GM21737 (cell line): ENCODE data around the gene SCIMP.
"Not testable (repeated sequence)": the region's sequence is repeated elsewhere in the genome, so short reads cannot be mapped to it uniquely, and the experiment has no call there.

Experiments
- ATAC-seq: cut with Tn5 transposase; IDR thresholded peaks from one replicate; pipeline ENCODE4 v1.9.1; 2021; ENCODE audit warnings: mild to moderate bottlenecking, moderate library complexity; ENCODE audit not compliant: unreplicated experiment

The SCIMP gene

DNA sequence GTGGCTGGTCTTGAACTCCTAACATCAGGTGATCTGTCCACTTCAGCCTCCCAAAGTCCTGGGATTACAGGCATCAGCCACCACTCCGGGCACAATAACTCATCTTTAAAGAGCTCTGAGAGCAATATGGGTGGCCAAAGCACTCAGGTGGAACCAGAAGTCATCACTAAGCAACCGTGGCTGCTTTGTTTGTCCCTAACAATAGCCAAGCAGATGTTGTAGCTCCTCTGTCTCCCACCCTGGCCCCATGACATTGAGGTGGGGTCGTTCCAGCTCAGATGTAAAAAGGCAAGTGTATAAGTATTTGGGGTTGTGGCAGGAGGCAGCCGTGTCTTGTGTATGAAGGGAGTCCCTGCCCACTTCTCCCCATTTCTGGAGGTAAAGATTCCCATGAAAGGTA is 3.7 kb upstream of the SCIMP start:
- no peak for ATAC-seq

DNA sequence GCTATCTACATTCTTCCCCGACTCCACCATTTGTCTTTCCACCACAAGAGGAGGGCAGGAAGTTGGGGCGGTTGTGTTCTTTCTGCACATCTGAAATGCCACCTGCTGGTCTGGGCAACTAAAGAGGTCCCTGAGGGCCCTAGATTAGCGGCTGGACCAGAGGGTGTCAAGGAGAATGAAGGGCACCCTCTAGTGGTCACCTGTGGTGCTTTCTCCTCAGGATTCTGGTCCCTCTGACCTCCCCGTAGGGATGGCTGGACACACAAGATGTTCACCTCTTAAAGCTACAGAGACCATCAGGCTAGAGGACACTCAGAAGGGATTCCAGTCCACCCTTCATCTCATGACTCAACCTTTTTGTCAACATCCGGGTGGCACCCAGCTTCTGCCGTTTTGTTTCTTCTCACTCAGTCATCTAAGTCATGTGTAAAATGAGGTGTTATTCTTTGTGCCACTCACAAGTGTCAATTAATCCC is 2.9 kb upstream of the SCIMP start:
- peak; percentile 44 for ATAC-seq

DNA sequence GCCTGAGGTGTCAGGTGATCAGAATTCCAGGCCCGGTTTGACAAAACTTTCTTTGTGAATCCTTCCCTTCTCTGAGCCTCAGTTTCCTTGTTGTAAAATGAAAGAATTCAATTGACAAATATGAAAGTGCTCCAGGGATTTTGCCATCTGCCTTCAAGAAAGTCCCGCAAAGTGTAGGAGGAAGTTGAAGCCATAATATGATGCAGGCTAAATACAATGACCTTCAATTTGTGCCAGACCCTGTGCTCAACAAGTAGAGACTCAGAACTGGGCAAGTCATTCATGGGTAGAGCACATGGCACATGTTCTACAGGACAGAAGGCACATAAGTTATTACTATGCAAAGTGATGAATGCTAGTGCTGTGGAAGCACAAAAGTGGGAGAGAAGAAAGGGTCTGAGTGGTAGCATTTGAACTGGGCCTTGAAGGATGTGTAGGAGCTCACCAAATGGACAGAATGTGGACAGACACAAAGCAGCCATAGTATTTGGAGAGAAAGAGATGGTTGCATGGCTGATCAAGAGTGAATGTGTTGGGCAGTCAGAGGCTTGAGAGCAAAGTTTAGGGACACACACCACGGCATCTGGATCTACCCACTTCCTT is 2.4 kb upstream of the SCIMP start:
- ATAC-seq = no peak

DNA sequence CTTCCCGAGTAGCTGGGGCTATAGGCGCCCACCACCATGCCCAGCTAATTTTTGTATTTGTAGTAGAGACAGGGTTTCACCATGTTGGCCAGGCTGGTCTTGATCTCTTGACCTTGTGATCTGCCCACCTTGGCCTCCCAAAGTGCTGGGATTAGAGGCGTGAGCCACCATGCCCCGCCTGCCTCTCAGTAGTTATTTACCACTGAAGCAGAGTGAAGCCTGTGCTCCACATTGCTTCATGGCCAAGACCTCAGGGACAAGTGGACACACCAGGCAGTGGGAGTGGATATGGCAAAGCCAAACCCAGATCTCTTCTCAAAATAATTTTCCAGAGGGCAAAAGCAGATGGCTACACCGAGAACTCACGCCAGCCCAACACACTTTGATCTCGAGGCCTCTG is 1.2 kb downstream of the SCIMP start:
- ATAC-seq = not testable (repeated sequence)

DNA sequence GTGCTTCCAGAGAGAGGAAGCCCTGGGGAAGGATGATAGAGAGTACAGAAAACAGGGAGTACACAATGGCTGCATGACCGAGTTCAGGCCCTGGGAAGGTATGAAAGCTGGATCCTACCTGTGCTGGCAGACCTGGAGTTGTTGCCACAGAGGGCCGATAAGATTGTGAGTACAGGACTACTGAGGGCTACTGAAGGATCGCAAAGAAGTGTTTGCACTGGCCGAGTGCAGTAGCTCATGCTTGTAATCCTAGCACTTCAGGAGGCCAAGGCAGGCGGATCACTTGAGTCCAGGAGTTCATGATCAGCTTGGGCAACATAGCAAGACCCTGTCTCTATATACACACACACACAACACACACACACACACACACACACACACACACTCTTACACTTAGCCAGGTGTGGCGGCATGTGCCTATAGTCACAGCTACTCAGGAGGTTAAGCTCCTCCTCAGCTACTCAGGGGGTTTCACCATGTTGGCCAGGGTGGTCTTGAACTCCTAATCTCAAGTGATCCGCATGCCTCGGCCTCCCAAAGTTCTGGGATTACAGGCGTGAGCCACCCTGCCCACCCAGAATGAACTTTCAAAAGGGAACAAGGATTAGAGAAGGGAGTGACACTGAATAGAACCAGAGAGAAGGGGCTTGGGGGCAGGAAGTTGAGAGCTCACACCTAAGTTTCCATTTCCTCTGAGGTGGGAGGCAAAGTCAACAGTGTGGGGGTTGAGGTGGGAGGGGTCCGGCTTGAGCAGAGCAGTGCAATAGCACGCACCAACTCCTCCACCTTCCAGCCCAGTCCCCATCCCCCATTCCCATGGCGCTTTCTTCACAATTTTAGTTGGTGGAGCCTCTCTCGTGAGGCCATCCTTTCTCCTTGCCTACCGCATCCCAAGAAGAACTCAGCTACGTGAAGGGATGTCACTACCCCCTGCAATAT is 7.5 kb downstream of the SCIMP start:
- no peak for ATAC-seq

DNA sequence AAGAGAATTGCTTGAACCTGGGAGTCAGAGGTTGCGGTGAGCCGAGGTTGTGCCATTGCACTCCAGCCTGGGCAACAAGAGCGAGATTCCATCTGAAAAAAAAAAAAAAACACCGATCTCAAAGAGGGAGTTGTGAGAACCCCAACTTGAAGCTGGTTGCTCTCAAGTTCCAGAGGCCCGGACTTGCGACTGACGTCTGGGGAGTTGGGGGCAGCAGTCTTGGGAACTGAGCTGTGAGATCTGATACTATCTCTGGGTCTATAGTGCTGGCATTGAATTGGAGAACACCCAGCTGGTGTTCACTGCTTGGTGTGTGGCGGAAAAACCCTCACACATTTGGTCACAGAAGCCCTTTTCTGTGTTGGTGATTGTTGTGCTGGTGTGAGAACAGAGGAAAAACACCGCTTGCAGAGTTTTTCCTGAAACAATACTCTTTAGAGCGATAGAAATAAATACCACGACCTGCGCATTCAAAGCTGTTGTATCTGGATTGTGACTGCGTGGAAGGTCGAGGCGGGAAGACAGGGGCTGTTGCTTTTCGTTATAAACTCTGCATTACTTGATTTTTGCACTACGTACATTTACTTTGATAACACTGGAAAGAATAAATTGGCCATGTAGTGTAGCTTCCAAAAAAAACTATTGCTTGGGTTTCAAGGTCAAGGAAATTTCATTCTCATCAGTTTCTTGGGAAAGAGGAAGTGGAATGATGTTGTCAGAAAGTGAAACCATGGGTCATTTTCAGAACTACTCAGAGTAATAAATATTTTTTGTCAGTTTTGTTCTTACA is 8.8 kb downstream of the SCIMP start:
- peak; percentile 31 for ATAC-seq

DNA sequence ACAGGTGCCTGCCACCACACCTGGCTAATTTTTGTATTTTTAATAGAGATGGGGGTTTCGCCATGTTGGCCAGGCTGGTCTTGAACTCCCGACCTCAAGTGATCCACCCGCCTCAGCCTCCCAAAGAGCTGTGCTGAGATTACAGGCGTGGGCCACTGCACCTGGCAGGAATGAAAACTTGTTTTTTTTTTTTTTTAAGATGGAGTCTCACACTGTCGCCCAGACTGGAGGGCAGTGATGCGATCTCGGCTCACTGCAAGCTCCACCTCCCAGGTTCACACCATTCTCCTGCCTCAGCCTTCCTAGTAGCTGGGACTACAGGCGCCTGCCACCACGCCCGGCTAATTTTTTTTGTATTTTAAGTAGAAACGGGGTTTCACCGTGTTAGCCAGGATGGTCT is 12.7 kb downstream of the SCIMP start:
- not testable (repeated sequence) for ATAC-seq

DNA sequence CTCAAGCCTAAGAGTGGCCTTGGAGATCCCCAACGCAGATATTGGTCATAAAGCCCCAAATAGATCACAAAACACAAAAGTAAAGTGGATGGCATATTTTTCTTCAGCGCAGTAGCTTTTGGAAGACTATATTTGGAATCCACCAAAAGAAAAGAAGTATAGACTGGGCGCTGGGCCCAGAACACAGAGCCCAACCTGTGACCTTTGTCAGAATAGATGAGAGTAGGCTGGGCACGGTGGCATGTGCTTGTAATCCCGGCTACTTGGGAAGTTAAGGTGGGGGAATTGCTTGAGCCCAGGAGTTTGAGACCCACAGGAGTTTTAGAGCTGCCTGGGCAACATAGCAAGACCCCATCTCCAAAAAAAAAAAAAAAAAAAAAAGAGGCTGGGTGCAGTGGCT is 14.6 kb downstream of the SCIMP start:
- no peak for ATAC-seq

DNA sequence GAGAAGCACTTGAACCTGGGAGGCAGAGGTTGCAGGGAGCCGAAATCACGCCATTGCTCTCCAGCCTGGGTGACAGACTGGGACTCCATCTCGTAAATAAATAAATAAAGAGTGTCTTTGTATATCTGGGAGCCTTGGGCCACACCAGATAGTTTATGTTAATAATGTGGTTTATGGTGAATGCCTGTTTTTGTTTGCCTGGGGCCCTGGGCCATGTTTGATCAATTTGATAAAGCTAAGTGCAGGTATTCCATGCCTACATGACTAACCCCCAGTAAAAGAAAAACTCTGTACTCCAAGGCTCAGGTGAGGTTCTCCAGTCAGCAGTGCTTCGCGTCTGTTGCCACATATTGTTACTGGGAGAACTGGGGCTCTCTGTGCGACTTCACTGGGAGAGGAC is 15.1 kb downstream of the SCIMP start:
- no peak for ATAC-seq

DNA sequence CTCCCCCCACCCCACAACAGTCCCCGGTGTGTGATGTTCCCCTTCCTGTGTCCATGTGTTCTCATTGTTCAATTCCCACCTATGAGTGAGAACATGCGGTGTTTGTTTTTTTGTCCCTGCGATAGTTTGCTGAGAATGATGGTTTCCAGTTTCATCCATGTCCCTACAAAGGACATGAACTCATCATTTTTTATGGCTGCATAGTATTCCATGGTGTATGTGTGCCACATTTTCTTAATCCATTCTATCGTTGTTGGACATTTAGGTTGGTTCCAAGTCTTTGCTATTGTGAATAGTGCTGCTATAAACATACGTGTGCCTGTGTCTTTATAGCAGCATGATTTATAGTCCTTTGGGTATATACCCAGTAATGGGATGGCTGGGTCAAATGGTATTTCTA is 17.1 kb downstream of the SCIMP start:
- not testable (repeated sequence) for ATAC-seq

DNA sequence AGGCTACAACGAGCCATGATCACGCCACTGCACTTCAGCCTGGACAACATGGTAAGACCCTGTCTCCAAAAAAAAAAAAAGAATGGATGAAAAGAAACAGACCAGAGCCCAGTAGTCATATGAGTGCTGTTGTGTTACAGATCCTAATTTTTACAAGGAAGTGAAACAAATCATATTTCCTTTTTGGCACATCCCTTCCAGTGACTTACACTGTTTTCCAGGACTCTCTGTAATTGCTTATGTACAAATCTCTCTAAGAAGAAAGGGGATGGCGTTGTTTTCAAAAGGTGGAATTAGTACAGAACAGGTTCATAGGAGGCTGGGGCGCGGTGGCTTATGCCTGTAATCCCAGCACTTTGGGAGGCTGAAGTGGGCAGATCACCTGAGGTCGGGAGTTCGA is 23.2 kb downstream of the SCIMP start:
- no peak for ATAC-seq

DNA sequence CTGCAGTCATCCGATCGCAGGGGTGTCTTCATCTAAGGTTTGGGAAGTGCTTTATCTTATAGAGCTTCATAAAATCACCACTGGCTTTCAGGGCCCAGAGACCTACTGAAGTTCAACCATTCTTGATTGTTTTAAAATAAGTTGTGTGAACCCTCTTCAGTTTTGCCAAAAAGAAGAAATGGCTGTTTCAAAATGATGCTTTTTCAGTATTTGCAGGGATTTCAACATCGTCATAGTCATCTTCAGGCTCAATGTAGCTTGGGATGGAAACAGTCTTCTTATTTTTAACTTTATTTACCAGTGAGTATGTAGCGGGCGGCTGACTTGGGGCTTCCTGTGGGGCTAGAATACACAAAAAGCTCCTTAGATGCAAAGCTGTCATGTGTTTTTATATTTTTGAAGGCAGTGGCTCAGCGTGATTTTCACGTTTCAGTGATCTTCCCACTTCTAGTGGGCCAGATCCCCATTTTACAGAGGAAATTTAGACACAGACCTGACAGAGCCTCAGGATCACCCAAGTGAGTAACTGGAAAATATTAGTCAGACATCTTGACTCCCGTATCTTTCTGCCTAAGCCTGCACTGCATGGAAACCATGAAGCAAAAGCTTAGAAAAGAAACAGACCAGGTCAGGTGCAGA is 23.9 kb downstream of the SCIMP start:
- ATAC-seq = no peak

DNA sequence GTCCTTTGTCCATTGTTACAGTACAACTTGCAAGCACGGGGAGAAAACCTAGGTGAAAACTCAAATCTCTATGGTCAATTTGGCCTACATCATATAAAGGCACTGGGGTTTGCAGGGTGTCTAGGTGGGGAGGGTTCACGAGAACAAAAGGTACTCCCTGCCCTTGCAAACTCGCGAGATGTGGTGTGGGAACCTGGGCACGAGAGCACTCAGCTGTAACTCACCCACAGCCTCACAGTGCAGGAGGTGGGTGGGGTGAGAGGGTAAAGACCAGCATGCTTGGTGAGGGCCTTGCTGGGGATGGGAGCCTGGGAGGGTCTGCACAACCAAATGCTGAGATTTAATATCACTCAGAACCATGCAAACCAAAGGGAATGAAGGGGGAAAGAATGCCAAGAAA is 24.6 kb downstream of the SCIMP start:
- no peak for ATAC-seq

DNA sequence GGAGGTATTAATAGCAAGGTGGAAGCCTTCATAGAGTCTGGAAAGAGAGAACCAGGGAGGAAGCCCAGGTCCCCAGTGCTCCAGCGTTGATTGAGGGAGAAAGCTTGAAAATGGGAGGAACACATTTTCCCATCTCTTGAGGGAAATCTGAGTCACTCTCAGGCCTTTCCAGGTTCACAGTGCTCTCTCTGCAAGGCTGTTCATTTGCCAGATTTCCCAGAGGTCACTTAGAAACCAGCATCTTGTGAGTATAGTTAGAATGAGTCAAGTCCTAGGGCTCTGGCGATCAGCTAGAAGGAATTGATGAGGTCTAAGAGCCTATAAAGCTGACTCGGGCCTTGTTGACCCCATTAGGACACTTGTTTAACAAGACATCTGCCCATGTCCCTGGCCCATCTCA is 25.3 kb downstream of the SCIMP start:
- no peak for ATAC-seq

DNA sequence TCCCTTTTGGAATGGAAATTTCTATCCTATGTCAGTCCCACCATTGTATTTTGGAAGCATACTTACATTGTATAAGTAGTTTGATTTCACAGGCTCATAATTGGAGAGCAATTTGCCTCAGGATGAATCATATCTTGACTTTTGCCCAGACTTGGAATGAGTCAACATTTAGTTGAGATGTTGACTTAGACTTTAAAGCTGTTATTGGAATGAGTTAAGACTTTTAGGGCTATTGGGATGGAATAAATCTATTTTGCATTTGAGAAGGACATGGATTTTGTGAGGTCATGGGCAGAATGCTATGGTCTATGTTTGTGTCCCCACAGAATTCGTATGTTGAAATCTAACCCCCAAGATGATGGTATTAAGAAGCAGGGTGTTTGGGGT is 30.8 kb downstream of the SCIMP start:
- no peak for ATAC-seq

DNA sequence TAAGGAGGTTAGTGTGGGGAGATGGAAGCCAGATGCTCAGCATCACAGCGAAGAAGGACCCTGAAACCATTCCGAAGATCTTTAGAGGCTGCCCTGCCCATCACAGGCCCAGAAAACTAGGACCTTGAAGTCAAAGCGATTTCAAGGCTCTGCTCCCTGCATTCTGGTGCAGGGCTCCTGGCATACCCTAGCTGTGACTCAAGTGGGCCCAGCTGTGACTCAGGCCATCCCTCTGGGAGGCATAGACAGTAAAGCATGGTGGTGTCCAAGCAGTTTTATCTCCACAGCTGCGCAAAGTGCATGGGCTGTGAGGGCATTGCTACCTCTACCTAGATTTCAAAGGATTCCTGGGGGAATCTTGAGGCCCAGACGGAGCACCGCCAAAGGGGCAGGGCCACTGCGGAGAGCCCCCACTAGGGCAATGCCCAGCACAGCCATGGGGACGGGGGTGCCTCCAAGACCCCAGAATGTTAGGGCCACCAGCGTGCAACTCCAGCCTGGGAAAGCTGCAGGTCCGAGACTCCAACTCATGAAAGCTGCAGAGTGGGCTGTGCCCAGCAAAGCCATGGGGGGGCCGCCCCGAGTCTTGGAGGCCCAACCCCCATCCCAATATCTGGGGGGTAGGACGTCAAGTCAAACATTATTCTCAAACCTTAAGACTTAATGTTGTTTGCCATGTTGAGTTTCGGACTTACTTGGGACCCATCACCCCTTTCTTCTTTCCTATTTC is 31.3 kb downstream of the SCIMP start:
- ATAC-seq = no peak

DNA sequence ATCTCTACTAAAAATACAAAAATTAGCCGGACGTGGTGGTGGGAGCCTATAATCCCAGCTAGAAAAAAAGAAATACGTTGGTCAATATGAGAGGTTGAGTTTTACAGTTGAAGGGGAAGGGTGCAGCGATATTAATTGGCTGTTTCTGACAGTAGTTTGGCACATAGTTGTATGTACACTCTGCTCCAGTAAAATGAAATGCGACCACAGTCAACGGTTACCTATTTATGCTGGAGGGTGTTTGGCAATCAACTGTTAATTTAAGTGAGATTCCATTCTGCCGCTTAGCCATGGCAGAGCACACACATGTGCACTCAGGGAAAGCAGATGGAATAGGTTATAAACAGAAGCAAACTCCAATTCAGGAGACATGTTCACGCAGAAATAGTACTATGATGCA is 33.6 kb downstream of the SCIMP start:
- ATAC-seq = no peak

DNA sequence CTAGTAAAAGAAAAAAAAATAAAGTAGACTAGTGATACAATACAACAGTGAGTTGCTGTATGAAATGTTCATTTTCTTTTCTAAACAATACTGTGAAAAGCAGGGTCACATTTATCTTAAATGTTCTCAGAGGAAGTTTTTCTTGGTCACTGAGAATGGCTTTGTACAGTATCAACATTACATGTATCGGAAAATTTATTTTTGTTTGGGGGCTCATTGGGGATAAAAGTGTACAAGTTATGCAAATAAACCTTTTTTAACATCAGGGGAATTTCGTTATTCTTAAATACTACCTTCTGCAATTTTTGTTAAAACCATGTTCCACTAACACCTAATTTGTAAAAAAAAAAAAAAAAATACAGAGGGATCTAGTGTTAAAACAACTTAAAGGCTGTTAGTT is 34.3 kb downstream of the SCIMP start:
- no peak for ATAC-seq

DNA sequence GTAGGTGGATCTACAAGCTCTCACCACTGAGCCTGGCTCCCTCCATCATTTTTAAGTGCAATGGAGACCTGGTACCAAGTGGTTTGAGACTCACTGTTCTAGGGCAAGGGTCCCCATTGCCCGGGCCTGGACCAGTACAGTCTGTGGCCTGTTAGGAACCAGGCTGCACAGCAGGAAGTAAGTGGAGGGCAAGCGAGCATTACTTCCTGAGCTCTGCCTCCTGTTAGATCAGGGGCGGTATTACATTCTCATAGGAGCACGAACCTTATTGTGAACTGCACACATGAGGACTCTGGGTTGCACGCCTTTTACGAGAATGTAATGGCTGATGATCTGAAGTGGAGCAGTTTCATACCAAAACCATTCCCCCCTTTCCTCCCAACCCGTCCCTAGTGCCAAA is 36.2 kb downstream of the SCIMP start:
- ATAC-seq = no peak

DNA sequence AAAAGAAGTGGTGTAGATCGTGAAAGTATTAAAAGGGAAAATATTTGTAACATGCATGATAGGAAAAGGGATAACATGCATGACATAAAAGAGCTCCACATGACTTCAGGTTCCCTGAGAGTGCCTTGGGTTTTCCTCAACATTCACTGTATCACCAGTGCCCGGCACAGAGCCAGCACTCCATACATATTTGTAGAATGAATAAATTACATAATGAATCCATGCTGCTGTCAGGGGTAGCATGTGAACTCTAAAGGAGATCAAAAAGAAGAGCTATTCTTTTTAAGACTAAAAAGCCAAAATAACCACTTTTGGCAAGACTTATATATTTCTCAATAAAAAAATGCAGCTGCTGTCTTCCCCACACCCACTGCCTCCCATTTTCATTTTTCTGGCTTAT is 40.3 kb downstream of the SCIMP start:
- no peak for ATAC-seq
